ENCODE results near the gene PAEP.

Gene PAEP

GRCh38 chr9:135520916-135521607 lies 40.5 kb upstream of the PAEP start, which contains the start of gene LCN1:
Gene LCN1 (plus strand): TSS chr9:135521440. CDS start chr9:135521498, 58 bp downstream.
- 92% methylated on average over 18 of the region's 18 CpGs for WGBS
- Histone ChIP-seq H3K4me3 (ENCODE audit: low read length) (no peak within 1 kb of the TSS), H3K4me1 (ENCODE audit: insufficient read depth, low read length) (no peaks in the 10 kb centered on the region), H3K36me3 (ENCODE audit: insufficient read depth, low read length) (no peaks in the 10 kb centered on the region), H3K27ac (ENCODE audit: low read depth, low read length) (no peak within 1 kb of the TSS), H3K9ac (ENCODE audit: low read depth, low read length) (no peak within 1 kb of the TSS), H3K9me3 (ENCODE audit: insufficient read depth, low read depth, low read length) (no peaks in the 10 kb centered on the region), H3K27me3 (ENCODE audit: insufficient read depth, low read length) (no peaks in the 10 kb centered on the region)

GRCh38 chr9:135521608-135522095 lies 39.9 kb upstream of the PAEP start:
- Histone ChIP-seq H3K27ac (ENCODE audit: low read depth, low read length) (no peak overlapping the region), H3K36me3 (ENCODE audit: insufficient read depth, low read length) (no peaks in the 10 kb centered on the region), H3K4me1 (ENCODE audit: insufficient read depth, low read length) (no peaks in the 10 kb centered on the region), H3K27me3 (ENCODE audit: insufficient read depth, low read length) (no peaks in the 10 kb centered on the region), H3K4me3 (ENCODE audit: low read length) (no peak overlapping the region), H3K9me3 (ENCODE audit: insufficient read depth, low read depth, low read length) (no peaks in the 10 kb centered on the region), H3K9ac (ENCODE audit: low read depth, low read length) (no peak overlapping the region)
- 92% methylated on average over 9 of the region's 11 CpGs for WGBS

- Histone ChIP-seq H3K27me3 (ENCODE audit: insufficient read depth, low read length) (no peaks in the 10 kb centered on the region), H3K36me3 (ENCODE audit: insufficient read depth, low read length) (no peaks in the 10 kb centered on the region), H3K27ac (ENCODE audit: low read depth, low read length) (no peak overlapping the region), H3K4me3 (ENCODE audit: low read length) (no peak overlapping the region), H3K9me3 (ENCODE audit: insufficient read depth, low read depth, low read length) (no peaks in the 10 kb centered on the region), H3K9ac (ENCODE audit: low read depth, low read length) (no peak overlapping the region), H3K4me1 (ENCODE audit: insufficient read depth, low read length) (no peaks in the 10 kb centered on the region)
- 88% methylated on average over 14 of the region's 16 CpGs for WGBS
Observed at GRCh38 chr9:135522137-135522877, 39.2 kb upstream of the PAEP start.

- WGBS = 90% methylated on average over 17 of the region's 17 CpGs
- H3K27me3 ChIP-seq (ENCODE audit: insufficient read depth, low read length) = no peaks in the 10 kb centered on the region
- no peak overlapping the region for H3K27ac ChIP-seq (ENCODE audit: low read depth, low read length)
Observed at GRCh38 chr9:135522931-135523330, 38.6 kb upstream of the PAEP start.

GRCh38 chr9:135523521-135524129 lies 37.9 kb upstream of the PAEP start:
- 87% methylated on average over 21 of the region's 21 CpGs for WGBS
- no peaks in the 10 kb centered on the region for H3K4me1 ChIP-seq (ENCODE audit: insufficient read depth, low read length)
- no peaks in the 10 kb centered on the region for H3K27me3 ChIP-seq (ENCODE audit: insufficient read depth, low read length)
- no peaks in the 10 kb centered on the region for H3K9me3 ChIP-seq (ENCODE audit: insufficient read depth, low read depth, low read length)
- no peak overlapping the region for H3K9ac ChIP-seq (ENCODE audit: low read depth, low read length)
- H3K36me3 ChIP-seq (ENCODE audit: insufficient read depth, low read length) = no peaks in the 10 kb centered on the region
- no peak overlapping the region for H3K27ac ChIP-seq (ENCODE audit: low read depth, low read length)
- H3K4me3 ChIP-seq (ENCODE audit: low read length) = no peak overlapping the region

More at GRCh38 chr9:135522931-135523330, 38.6 kb upstream of the PAEP start:
- Histone ChIP-seq H3K9ac (ENCODE audit: low read depth, low read length) (no peak overlapping the region), H3K4me1 (ENCODE audit: insufficient read depth, low read length) (no peaks in the 10 kb centered on the region), H3K9me3 (ENCODE audit: insufficient read depth, low read depth, low read length) (no peaks in the 10 kb centered on the region), H3K4me3 (ENCODE audit: low read length) (no peak overlapping the region), H3K36me3 (ENCODE audit: insufficient read depth, low read length) (no peaks in the 10 kb centered on the region)

- 85% methylated on average over 27 of the region's 27 CpGs for WGBS
- Histone ChIP-seq H3K9ac (ENCODE audit: low read depth, low read length) (no peak overlapping the region), H3K4me3 (ENCODE audit: low read length) (no peak overlapping the region), H3K9me3 (ENCODE audit: insufficient read depth, low read depth, low read length) (no peaks in the 10 kb centered on the region), H3K4me1 (ENCODE audit: insufficient read depth, low read length) (no peaks in the 10 kb centered on the region), H3K36me3 (ENCODE audit: insufficient read depth, low read length) (no peaks in the 10 kb centered on the region), H3K27me3 (ENCODE audit: insufficient read depth, low read length) (no peaks in the 10 kb centered on the region), H3K27ac (ENCODE audit: low read depth, low read length) (no peak overlapping the region)
Observed at GRCh38 chr9:135524130-135524861, 37.3 kb upstream of the PAEP start.

- Histone ChIP-seq H3K27ac (ENCODE audit: low read depth, low read length) (no peak overlapping the region), H3K36me3 (ENCODE audit: insufficient read depth, low read length) (no peaks in the 10 kb centered on the region), H3K9ac (ENCODE audit: low read depth, low read length) (no peak overlapping the region), H3K4me1 (ENCODE audit: insufficient read depth, low read length) (no peaks in the 10 kb centered on the region), H3K4me3 (ENCODE audit: low read length) (no peak overlapping the region), H3K9me3 (ENCODE audit: insufficient read depth, low read depth, low read length) (no peaks in the 10 kb centered on the region), H3K27me3 (ENCODE audit: insufficient read depth, low read length) (no peaks in the 10 kb centered on the region)
- WGBS = 93% methylated on average over 28 of the region's 31 CpGs
Observed at GRCh38 chr9:135525241-135526088, 36.1 kb upstream of the PAEP start.

GRCh38 chr9:135526089-135526729 lies 35.3 kb upstream of the PAEP start:
- WGBS = 87% methylated on average over 11 of the region's 11 CpGs
- H3K4me1 ChIP-seq (ENCODE audit: insufficient read depth, low read length) = no peaks in the 10 kb centered on the region
- no peaks in the 10 kb centered on the region for H3K36me3 ChIP-seq (ENCODE audit: insufficient read depth, low read length)
- no peak overlapping the region for H3K9ac ChIP-seq (ENCODE audit: low read depth, low read length)
- no peaks in the 10 kb centered on the region for H3K9me3 ChIP-seq (ENCODE audit: insufficient read depth, low read depth, low read length)
- no peaks in the 10 kb centered on the region for H3K27me3 ChIP-seq (ENCODE audit: insufficient read depth, low read length)
- H3K27ac ChIP-seq (ENCODE audit: low read depth, low read length) = no peak overlapping the region
- no peak overlapping the region for H3K4me3 ChIP-seq (ENCODE audit: low read length)

- 78% methylated on average over 30 of the region's 30 CpGs for WGBS
- Histone ChIP-seq H3K27me3 (ENCODE audit: insufficient read depth, low read length) (no peaks in the 10 kb centered on the region), H3K36me3 (ENCODE audit: insufficient read depth, low read length) (no peaks in the 10 kb centered on the region), H3K4me1 (ENCODE audit: insufficient read depth, low read length) (no peaks in the 10 kb centered on the region), H3K4me3 (ENCODE audit: low read length) (no peak overlapping the region), H3K27ac (ENCODE audit: low read depth, low read length) (no peak overlapping the region), H3K9me3 (ENCODE audit: insufficient read depth, low read depth, low read length) (no peaks in the 10 kb centered on the region), H3K9ac (ENCODE audit: low read depth, low read length) (no peak overlapping the region)
Observed at GRCh38 chr9:135526730-135527571, 34.6 kb upstream of the PAEP start.
